HG02642 (cell line): ENCODE data around the gene EXOC2.
"Not testable (repeated sequence)": the region's sequence is repeated elsewhere in the genome, so short reads cannot be mapped to it uniquely, and the experiment has no call there.

Experiments
- ATAC-seq: cut with Tn5 transposase; IDR thresholded peaks from one replicate; pipeline ENCODE4 v1.9.1; 2021; ENCODE audit warnings: mild to moderate bottlenecking; ENCODE audit not compliant: unreplicated experiment, poor library complexity

EXOC2 gene

DNA sequence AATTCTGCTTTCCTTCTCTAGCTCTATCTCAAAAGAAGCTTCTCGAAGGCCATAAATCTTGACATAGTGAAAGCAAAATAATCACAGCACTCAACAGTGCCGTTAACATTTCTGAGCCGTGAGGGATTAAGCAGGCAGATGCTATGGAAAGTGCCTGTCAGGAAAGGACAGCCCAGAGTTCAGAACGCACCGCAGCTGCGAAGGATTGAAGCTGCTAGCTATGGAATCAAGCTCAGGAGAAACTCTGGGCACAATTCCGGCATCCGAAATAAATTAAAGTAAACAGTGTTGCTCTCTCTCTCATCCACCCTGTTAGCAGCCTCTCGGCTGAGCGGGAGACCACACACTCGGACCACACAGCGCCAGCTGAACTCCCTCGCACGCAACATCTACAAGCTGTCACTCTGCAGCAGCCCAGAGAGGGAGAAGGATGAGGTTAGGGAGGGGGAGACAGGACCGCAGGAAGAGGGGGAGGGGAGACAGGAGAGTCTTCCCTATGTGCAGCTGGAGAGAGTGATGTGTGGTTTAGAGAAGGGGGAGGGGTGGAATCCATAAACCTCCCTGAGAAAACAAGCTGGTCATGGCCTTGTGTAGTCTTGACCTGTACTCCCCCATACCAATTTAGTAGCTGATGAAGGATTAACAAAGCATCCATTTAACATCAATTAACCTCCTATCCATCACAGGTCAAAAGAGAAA is 9.0 kb downstream of the EXOC2 start:
- ATAC-seq, result no peak

DNA sequence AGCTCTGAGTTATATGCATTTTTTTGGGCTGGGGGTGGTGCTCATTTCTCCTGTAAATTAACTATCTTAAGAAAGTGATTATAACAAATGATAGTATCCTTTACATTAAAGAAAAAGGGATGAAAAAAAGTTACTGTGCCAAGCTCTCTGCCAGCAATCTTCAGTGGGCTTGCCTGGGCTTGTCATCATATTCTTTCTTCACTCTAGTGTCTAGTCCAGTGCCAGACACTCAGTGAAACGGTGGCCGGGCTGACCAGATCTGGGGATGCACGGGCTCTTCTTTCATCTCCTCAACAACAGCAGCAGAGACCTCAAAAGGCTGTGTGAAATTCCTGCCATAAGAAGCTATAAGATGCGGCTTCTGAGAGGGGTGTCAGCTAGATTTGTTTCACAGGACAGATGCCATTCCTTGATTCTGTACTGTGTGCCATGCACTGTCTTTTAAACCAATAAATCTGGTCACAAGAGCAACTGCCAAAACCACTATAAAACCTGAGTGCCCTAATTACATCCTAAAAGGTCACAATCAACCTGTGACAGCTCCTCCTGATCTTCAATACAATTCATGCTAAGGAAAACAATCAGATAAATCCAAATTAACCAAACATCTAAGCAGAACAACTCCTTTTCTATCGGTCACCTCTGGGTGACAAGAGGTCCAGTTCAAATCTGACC is 12.1 kb downstream of the EXOC2 start:
- ATAC-seq, result no peak

DNA sequence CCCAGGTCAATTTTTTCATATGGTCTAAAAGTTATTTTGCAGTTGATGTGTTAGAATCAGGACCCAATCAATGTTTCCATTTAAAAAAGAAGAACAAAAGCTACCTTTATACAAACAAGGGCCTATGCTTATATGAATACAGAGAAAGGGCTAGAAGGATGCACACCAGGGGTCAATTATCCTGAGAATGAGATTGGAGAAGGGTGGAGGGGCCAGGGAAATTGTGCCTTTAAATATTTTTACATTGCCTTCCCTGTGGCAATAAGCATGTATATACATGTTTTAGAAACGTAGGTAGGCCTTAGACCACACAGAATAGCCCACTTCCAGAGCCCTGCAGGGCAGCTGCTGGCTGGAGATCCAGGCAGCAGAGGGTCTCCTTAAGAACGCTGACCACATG is 12.7 kb downstream of the EXOC2 start:
- ATAC-seq, result no peak

- ATAC-seq, result no peak
These were observed 13.7 kb downstream of the EXOC2 start for GRCh38 chr6:679282-679681.

DNA sequence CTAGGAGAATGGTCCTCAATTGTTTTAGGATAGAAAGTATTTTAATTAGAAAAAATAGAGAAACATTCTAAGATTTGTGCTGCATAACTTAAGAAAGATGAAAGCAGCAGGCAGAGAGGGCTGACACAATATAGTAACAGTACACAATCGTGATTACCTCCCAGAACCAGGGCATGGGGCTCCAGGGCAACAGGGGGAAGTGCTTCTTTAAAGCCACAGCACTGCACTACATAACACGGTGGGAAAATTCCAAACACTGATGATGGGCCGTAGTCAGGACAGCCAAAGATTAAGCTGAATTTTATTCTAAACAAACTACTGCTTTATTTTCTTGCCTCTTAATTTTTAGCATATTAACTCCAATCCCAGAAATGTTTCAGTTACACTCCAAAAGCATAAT is 14.4 kb downstream of the EXOC2 start:
- ATAC-seq, result no peak

GRCh38 chr6:677919-678318 is 15.0 kb downstream of the EXOC2 start:
- no peak for ATAC-seq

GRCh38 chr6:674956-675355 is 18.0 kb downstream of the EXOC2 start:
- no peak for ATAC-seq

DNA sequence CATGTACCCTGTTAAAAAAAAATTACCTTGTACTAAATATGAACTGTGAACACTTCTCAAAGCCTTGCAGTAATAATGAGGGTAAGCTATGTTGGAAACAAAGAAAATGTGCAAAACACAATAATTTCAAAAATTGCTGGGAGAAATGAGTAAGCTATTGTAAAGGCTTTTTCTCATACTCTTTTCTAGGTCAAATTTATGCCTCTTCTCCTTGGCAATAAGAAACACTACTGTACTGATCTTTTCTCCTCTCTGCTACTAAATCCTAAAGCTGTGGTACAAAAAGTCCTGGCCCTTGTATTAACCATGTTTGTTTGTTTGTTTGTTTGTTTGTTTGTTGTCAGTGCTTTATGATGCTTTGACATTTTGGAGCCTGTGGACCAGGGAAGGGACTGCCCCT is 18.5 kb downstream of the EXOC2 start:
- no peak for ATAC-seq

- no peak for ATAC-seq
These were observed 25.5 kb downstream of the EXOC2 start for GRCh38 chr6:667253-667927.

GRCh38 chr6:665403-666267 is 27.3 kb downstream of the EXOC2 start:
- ATAC-seq, result no peak

GRCh38 chr6:663788-664187 is 29.2 kb downstream of the EXOC2 start:
- ATAC-seq, result not testable (repeated sequence)

GRCh38 chr6:659716-660581 is 33.0 kb downstream of the EXOC2 start:
- no peak for ATAC-seq

- no peak for ATAC-seq
These were observed 34.7 kb downstream of the EXOC2 start for GRCh38 chr6:658244-658643.

- no peak for ATAC-seq
These were observed 35.2 kb downstream of the EXOC2 start for GRCh38 chr6:657743-658142.

GRCh38 chr6:656460-657252 is 36.3 kb downstream of the EXOC2 start, which contains the start of gene HUS1B:
Gene HUS1B (minus strand): TSS chr6:657100. CDS start chr6:656944, 156 bp downstream.
- ATAC-seq, result no peak

- no peak for ATAC-seq
These were observed 38.8 kb downstream of the EXOC2 start for GRCh38 chr6:654136-654535.

DNA sequence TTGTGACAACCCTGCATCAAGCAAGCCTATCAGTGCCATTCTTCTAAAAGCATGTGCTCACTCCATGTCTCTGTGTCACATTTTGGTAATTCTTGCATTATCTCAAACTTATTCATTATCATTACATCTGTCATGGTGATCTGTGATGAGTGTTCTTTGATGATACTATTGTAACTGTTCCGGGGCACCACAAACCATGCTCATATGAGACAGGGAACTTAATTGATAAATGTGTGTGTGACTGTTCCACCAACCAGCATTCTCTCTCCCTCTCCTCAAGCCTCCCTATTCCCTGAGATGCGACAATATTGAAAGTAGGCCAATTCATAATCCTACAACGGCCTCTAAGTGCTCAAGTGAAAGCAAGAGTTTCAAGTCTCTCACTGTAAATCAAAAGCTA is 40.1 kb downstream of the EXOC2 start:
- no peak for ATAC-seq

DNA sequence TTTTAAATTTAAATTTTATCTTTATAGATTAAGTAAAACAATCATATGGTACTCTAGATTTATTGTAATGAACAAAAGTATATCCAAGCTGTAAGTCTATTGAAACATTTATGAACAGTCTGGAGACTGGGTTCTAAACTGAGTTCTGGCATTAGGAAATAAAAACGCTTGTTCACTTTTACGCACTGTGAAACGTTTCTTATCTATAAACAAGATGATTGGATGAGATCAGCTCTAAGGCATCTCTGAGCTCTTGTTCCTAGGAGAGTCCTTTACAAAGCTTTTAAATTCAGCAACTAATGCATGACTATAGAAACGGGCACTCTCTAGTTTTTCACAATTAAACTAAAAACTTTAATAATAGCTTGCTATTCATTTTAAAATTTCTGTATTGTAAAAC is 42.8 kb downstream of the EXOC2 start:
- no peak for ATAC-seq

- ATAC-seq, result no peak
These were observed 50.1 kb downstream of the EXOC2 start for GRCh38 chr6:642805-643204.
